Loucy (cell line): ENCODE data around the gene PLXNA4.

ENCODE experiments used
- H2AFZ ChIP-seq: fragments of 200-600 bp; sonication (generic); 2 replicates; pipeline ENCODE4 v1.6.0; 2016; ENCODE audit warnings: antibody characterized with exemption, mild to moderate bottlenecking, low read length, moderate library complexity
- H3F3A ChIP-seq: fragments of 200-600 bp; 2 replicates; pipeline ENCODE4 v1.6.0; 2016; ENCODE audit warnings: antibody characterized with exemption, low read depth, mild to moderate bottlenecking
- H3K27me3 ChIP-seq: fragments of 200-600 bp; sonication (generic); 2 replicates; pipeline ENCODE4 v1.6.1; 2014; ENCODE audit warnings: low read length, mild to moderate bottlenecking; ENCODE audit not compliant: insufficient read depth, poor library complexity, severe bottlenecking
- H3K36me3 ChIP-seq: fragments of 200-600 bp; sonication (generic); 2 replicates; pipeline ENCODE4 v1.6.1; 2016; ENCODE audit warnings: low read length; ENCODE audit not compliant: insufficient read depth
- H3K4me1 ChIP-seq: fragments of 200-600 bp; sonication (generic); 2 replicates; pipeline ENCODE4 v1.5.1; 2014; ENCODE audit warnings: low read length, mild to moderate bottlenecking; ENCODE audit not compliant: insufficient read depth, poor library complexity, severe bottlenecking
- H3K4me2 ChIP-seq: fragments of 200-600 bp; sonication (generic); 2 replicates; pipeline ENCODE4 v1.6.0; 2014; ENCODE audit warnings: antibody characterized with exemption, low read length, low read depth, mild to moderate bottlenecking; ENCODE audit not compliant: poor library complexity, severe bottlenecking
- H3K4me3 ChIP-seq: fragments of 200-600 bp; sonication (generic); 2 replicates; pipeline ENCODE4 v1.5.1; 2014; ENCODE audit warnings: low read length, mild to moderate bottlenecking, mixed read lengths; ENCODE audit not compliant: poor library complexity, severe bottlenecking
- H3K79me2 ChIP-seq: fragments of 200-600 bp; sonication (generic); 2 replicates; pipeline ENCODE4 v1.6.1; 2014; ENCODE audit warnings: low read length; ENCODE audit not compliant: insufficient read depth
- H3K9ac ChIP-seq: fragments of 200-600 bp; sonication (generic); 2 replicates; pipeline ENCODE4 v1.6.0; 2014; ENCODE audit warnings: mild to moderate bottlenecking, low read depth, low read length, moderate library complexity; ENCODE audit not compliant: poor library complexity, severe bottlenecking
- H3K9me2 ChIP-seq: fragments of 200-600 bp; sonication (generic); replicated peaks from 2 replicates; pipeline ENCODE4 v1.6.1; 2016; ENCODE audit warnings: low read depth, low read length, mixed read lengths
- H3K9me3 ChIP-seq: fragments of 200-600 bp; sonication (generic); 2 replicates; pipeline ENCODE4 v1.6.1; 2014; ENCODE audit warnings: mild to moderate bottlenecking, antibody characterized with exemption, low read length, low read depth; ENCODE audit not compliant: insufficient read depth
- H4K20me1 ChIP-seq: fragments of 200-600 bp; sonication (generic); 2 replicates; pipeline ENCODE4 v1.6.0; 2014; ENCODE audit warnings: antibody characterized with exemption, low read length, mild to moderate bottlenecking; ENCODE audit not compliant: insufficient read depth, poor library complexity, severe bottlenecking
- EZH2phosphoT487 ChIP-seq: fragments of 200-600 bp; IDR thresholded peaks from 2 replicates; pipeline ENCODE4 v1.6.1; 2018; ENCODE audit warnings: antibody characterized with exemption, mild to moderate bottlenecking, moderate library complexity, borderline replicate concordance
- TF ChIP-seq, protein P1 (sequence below): fragments of 200-600 bp; sonication (generic); conservative IDR thresholded peaks from 2 replicates; pipeline ENCODE4 v1.5.1; 2014; ENCODE audit warnings: mild to moderate bottlenecking, antibody characterized with exemption, low read length

The PLXNA4 gene

DNA sequence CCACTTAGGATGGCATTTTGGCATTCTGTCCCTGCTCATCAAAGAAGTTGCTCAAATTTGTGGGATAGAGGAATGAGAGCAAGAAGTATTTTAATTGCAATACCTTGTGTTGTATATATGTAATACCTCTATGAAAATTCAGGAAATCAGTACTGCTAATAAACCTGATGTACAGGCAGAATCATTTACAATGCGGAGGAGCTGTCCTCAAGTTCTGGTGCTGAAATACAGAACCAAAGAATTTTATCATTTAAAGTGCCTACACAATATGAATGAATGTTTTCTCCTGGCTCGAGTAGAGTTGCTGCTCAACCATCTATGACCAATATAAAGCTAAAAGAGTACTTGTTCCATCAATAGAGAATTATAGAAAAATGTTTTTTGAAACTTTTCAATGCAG lies 305.8 kb downstream of the PLXNA4 start:
- no peaks in the 10 kb centered on the region for H3K9me3 ChIP-seq
- TF ChIP-seq, protein P1, sequence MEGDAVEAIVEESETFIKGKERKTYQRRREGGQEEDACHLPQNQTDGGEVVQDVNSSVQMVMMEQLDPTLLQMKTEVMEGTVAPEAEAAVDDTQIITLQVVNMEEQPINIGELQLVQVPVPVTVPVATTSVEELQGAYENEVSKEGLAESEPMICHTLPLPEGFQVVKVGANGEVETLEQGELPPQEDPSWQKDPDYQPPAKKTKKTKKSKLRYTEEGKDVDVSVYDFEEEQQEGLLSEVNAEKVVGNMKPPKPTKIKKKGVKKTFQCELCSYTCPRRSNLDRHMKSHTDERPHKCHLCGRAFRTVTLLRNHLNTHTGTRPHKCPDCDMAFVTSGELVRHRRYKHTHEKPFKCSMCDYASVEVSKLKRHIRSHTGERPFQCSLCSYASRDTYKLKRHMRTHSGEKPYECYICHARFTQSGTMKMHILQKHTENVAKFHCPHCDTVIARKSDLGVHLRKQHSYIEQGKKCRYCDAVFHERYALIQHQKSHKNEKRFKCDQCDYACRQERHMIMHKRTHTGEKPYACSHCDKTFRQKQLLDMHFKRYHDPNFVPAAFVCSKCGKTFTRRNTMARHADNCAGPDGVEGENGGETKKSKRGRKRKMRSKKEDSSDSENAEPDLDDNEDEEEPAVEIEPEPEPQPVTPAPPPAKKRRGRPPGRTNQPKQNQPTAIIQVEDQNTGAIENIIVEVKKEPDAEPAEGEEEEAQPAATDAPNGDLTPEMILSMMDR = no peak
- TF ChIP-seq EZH2phosphoT487 = no peak
- no peak overlapping the region for H3K4me3 ChIP-seq
- no peak overlapping the region for H3K4me2 ChIP-seq
- no peaks in the 10 kb centered on the region for H3K79me2 ChIP-seq
- no peaks in the 10 kb centered on the region for H3K4me1 ChIP-seq
- no peaks in the 10 kb centered on the region for H3F3A ChIP-seq
- H4K20me1 ChIP-seq = no peaks in the 10 kb centered on the region
- H2AFZ ChIP-seq = no peak overlapping the region
- H3K9me2 ChIP-seq = no peaks in the 10 kb centered on the region
- H3K27me3 ChIP-seq = no peaks in the 10 kb centered on the region
- H3K36me3 ChIP-seq = no peaks in the 10 kb centered on the region
- H3K9ac ChIP-seq = no peak overlapping the region

- no peak overlapping the region for H3K4me2 ChIP-seq
- no peaks in the 10 kb centered on the region for H4K20me1 ChIP-seq
- TF ChIP-seq, protein P1 = no peak
- no peak for TF ChIP-seq EZH2phosphoT487
- H3K9me2 ChIP-seq = no peaks in the 10 kb centered on the region
- no peak overlapping the region for H2AFZ ChIP-seq
- no peaks in the 10 kb centered on the region for H3F3A ChIP-seq
- no peaks in the 10 kb centered on the region for H3K27me3 ChIP-seq
- H3K36me3 ChIP-seq = no peaks in the 10 kb centered on the region
- H3K9ac ChIP-seq = no peak overlapping the region
- no peaks in the 10 kb centered on the region for H3K4me1 ChIP-seq
- no peak overlapping the region for H3K4me3 ChIP-seq
- no peaks in the 10 kb centered on the region for H3K9me3 ChIP-seq
- H3K79me2 ChIP-seq = no peaks in the 10 kb centered on the region
Observed at GRCh38 chr7:132269718-132270117, 306.6 kb downstream of the PLXNA4 start.

DNA sequence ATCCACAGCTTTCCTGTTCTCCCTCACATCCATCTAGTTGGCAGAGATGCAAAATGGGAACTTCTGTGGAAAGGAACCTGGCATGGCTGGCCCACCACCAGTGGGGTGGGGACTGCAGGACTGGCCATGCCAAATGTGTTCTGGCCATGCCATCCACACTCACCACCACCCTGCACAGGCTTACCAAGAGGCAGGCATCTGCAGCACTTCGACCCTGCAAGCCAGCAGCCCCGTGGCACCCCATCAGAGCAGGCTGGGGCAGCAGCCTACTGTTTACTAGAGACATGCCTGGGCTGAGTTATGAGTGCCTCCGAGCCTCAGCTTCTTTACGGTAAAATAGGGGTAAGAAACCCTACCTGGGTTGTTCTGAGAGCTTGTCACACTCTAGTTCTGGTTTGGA lies 313.1 kb downstream of the PLXNA4 start:
- TF ChIP-seq EZH2phosphoT487 = no peak
- TF ChIP-seq, protein P1 = no peak
- no peak overlapping the region for H3K9ac ChIP-seq
- no peaks in the 10 kb centered on the region for H3K9me2 ChIP-seq
- H3K36me3 ChIP-seq = no peaks in the 10 kb centered on the region
- no peaks in the 10 kb centered on the region for H3K4me1 ChIP-seq
- H4K20me1 ChIP-seq = no peaks in the 10 kb centered on the region
- H3K79me2 ChIP-seq = no peaks in the 10 kb centered on the region
- no peak overlapping the region for H3K4me2 ChIP-seq
- no peak overlapping the region for H3K4me3 ChIP-seq
- no peaks in the 10 kb centered on the region for H3K27me3 ChIP-seq
- no peaks in the 10 kb centered on the region for H3F3A ChIP-seq
- no peak overlapping the region for H2AFZ ChIP-seq
- no peaks in the 10 kb centered on the region for H3K9me3 ChIP-seq
